Measurements from ENCODE around the gene CDYL2. TPM values are rescaled to one million over a fixed set of nuclear protein-coding genes. Genes with fewer than 3 reads are reported as not detected.

The CDYL2 gene
- total and polyA plus RNA-seq, 4 donors = 1.3 to 12.6 (median 3.7) TPM

DNA sequence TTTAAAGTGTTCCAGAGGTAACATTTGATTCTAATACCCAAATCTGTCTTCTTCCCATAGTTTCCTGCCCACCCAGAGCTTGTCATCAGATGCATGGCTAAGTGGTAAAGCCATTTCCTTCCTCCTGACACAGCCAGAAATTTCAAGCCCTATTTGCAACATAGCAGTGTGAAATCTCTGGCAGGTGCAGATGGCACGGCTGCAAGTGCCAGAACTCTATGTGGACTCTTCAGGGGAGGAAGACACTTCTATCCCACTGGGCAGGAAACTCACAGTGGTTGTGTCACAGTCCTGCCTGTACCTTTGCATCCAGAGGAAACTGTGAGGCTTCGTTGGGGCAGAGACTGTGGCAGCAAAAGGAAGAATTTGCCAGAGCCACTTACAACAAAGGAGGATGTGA is 250.4 kb downstream of the CDYL2 start:
- no peaks in the 10 kb centered on the region for H3K36me3 ChIP-seq (ENCODE audit: control insufficient read depth in 4 of 4, insufficient read depth in 4 of 4, low read length in 4 of 4)
- no peak overlapping the region for H3K4me3 ChIP-seq
- ATAC-seq (ENCODE audit: insufficient read depth, low FRiP score) = no peak
- no peaks in the 10 kb centered on the region for H3K9me3 ChIP-seq (ENCODE audit: control insufficient read depth in 4 of 4, insufficient read depth in 3 of 4, low read length in 3 of 4)
- H3K27me3 ChIP-seq (ENCODE audit: control insufficient read depth in 3 of 3, insufficient read depth in 3 of 3, low read length in 2 of 3) = peaks cover 0 to 4% (median 0%) of the 10 kb centered on the region in 3 donors
- no peak overlapping the region for H3K27ac ChIP-seq (ENCODE audit: low read depth in 1 of 2, low read length in 1 of 2)
- no peaks in the 10 kb centered on the region for H3K4me1 ChIP-seq (ENCODE audit: control insufficient read depth in 5 of 5, insufficient read depth in 5 of 5, low read length in 5 of 5)
- no peak for DNase-seq
- H3K9ac ChIP-seq (ENCODE audit: insufficient read depth in 1 of 2, low read length in 2 of 2) = no peak overlapping the region
- TF ChIP-seq, protein P1, sequence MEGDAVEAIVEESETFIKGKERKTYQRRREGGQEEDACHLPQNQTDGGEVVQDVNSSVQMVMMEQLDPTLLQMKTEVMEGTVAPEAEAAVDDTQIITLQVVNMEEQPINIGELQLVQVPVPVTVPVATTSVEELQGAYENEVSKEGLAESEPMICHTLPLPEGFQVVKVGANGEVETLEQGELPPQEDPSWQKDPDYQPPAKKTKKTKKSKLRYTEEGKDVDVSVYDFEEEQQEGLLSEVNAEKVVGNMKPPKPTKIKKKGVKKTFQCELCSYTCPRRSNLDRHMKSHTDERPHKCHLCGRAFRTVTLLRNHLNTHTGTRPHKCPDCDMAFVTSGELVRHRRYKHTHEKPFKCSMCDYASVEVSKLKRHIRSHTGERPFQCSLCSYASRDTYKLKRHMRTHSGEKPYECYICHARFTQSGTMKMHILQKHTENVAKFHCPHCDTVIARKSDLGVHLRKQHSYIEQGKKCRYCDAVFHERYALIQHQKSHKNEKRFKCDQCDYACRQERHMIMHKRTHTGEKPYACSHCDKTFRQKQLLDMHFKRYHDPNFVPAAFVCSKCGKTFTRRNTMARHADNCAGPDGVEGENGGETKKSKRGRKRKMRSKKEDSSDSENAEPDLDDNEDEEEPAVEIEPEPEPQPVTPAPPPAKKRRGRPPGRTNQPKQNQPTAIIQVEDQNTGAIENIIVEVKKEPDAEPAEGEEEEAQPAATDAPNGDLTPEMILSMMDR (IDR thresholded peaks at IDR 0.05; ENCODE audit: control extremely low read depth, extremely low read depth) = no peak
- 3 to 14% methylated on average over 2 of the region's 2 CpGs for WGBS, 2 donors

DNA sequence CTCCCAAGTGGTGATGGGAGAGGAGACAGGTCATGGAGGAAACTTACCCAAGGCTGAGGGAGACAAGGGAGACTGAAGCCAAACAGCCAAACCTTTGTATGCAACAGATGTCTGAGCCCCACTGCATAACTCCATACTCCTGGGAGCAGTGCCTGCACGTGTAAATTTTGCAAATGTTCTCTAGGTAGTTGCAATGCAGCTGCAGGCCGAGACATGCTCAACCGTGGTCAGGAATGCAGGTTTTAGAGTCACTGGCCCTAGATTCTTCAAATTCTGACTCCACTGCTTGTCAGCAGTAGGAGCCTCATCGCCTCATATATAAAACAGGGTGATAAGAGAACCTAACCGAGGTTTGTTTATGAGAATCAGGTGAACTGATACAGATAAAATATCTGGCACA is 252.1 kb downstream of the CDYL2 start:
- Histone ChIP-seq H3K27ac (ENCODE audit: low read depth in 1 of 2, low read length in 1 of 2) (no peak overlapping the region), H3K4me1 (ENCODE audit: control insufficient read depth in 5 of 5, insufficient read depth in 5 of 5, low read length in 5 of 5) (no peaks in the 10 kb centered on the region), H3K9ac (ENCODE audit: insufficient read depth in 1 of 2, low read length in 2 of 2) (no peak overlapping the region), H3K4me3 (no peak overlapping the region), H3K36me3 (ENCODE audit: control insufficient read depth in 4 of 4, insufficient read depth in 4 of 4, low read length in 4 of 4) (no peaks in the 10 kb centered on the region), H3K9me3 (ENCODE audit: control insufficient read depth in 4 of 4, insufficient read depth in 3 of 4, low read length in 3 of 4) (no peaks in the 10 kb centered on the region), H3K27me3 (ENCODE audit: control insufficient read depth in 3 of 3, insufficient read depth in 3 of 3, low read length in 2 of 3) (peaks cover 0 to 4% (median 0%) of the 10 kb centered on the region in 3 donors)
- no peak for DNase-seq
- WGBS, 2 donors = 62 to 75% methylated on average over 5 of the region's 5 CpGs
- TF ChIP-seq, protein P1 (IDR thresholded peaks at IDR 0.05; ENCODE audit: control extremely low read depth, extremely low read depth) = no peak
- ATAC-seq (ENCODE audit: insufficient read depth, low FRiP score) = no peak

Other genes starting within 250 kb of the CDYL2 start
- 10 to 100 TPM; 27.3 to 35.3 TPM for gene CMC2, start 202.3 kb upstream of the CDYL2 start, total RNA-seq
- gene CMC2, start 202.3 kb upstream of the CDYL2 start, polyA plus RNA-seq = 10 to 100 TPM; 53.4 to 60.8 TPM
- gene CENPN, start 202.6 kb upstream of the CDYL2 start, total RNA-seq = 1 to 10 TPM; 7.4 to 9.5 TPM
- 1 to 10 TPM; 3.8 to 4.5 TPM for gene CENPN, start 202.6 kb upstream of the CDYL2 start, polyA plus RNA-seq
- gene ATMIN, start 231.2 kb upstream of the CDYL2 start, total RNA-seq = 10 to 100 TPM; 26.3 to 28.8 TPM
- 10 to 100 TPM; 11.6 to 11.8 TPM for gene ATMIN, start 231.2 kb upstream of the CDYL2 start, polyA plus RNA-seq

Measured in lung (tissue), 12 donors.